ACC112 (cell line): ENCODE results near the gene SMIM20.

ENCODE experiments used
- H2AFZ ChIP-seq: fragments of 200-600 bp; sonication (generic); one replicate; pipeline ENCODE4 v1.6.0; 2017; ENCODE audit warnings: antibody characterized with exemption, low read length; ENCODE audit not compliant: unreplicated experiment
- H3K27ac ChIP-seq: fragments of 200-600 bp; sonication (generic); 2 replicates; pipeline ENCODE4 v1.5.1; 2014; ENCODE audit warnings: low read depth, mild to moderate bottlenecking, antibody characterized with exemption, low read length, moderate library complexity
- H3K27me3 ChIP-seq: fragments of 200-600 bp; sonication (generic); 2 replicates; pipeline ENCODE4 v1.6.1; 2014; ENCODE audit warnings: mild to moderate bottlenecking, antibody characterized with exemption, low read length, moderate library complexity, mixed read lengths; ENCODE audit not compliant: insufficient read depth
- H3K36me3 ChIP-seq: fragments of 200-600 bp; sonication (generic); 2 replicates; pipeline ENCODE4 v1.6.1; 2016; ENCODE audit warnings: mild to moderate bottlenecking, antibody characterized with exemption, low read length, moderate library complexity, mixed read lengths; ENCODE audit not compliant: insufficient read depth
- H3K4me1 ChIP-seq: fragments of 200-600 bp; sonication (generic); one replicate; pipeline ENCODE4 v1.6.1; 2016; ENCODE audit warnings: low read length, mixed read lengths; ENCODE audit not compliant: insufficient read depth, unreplicated experiment, control insufficient read depth
- H3K4me3 ChIP-seq: fragments of 200-600 bp; sonication (generic); 2 replicates; pipeline ENCODE4 v1.5.1; 2014; ENCODE audit warnings: mild to moderate bottlenecking, low read depth, low read length
- H3K79me2 ChIP-seq: fragments of 200-600 bp; sonication (generic); one replicate; pipeline ENCODE4 v1.6.0; 2016; ENCODE audit warnings: low read length; ENCODE audit not compliant: control insufficient read depth, unreplicated experiment, insufficient read depth

SMIM20 gene

GRCh38 chr4:25913056-25913850, 767 bp upstream of the SMIM20 start:
- Histone ChIP-seq H3K4me3 (peak overlapping the region; percentile 80), H3K27me3 (no peaks in the 10 kb centered on the region), H3K79me2 (peaks cover 5% of the 10 kb centered on the region), H3K4me1 (peaks cover 18% of the 10 kb centered on the region), H2AFZ (peak overlapping the region; percentile 98), H3K27ac (peak overlapping the region; percentile 23; the same call in 1 of the 2 replicates), H3K36me3 (no peaks in the 10 kb centered on the region)

GRCh38 chr4:25914670-25915352, 791 bp downstream of the SMIM20 start:
- H3K79me2 ChIP-seq = peaks cover 5% of the 10 kb centered on the region
- no peaks in the 10 kb centered on the region for H3K27me3 ChIP-seq
- 0 out of 2 replicates have a peak, but pooled peaks cover under 1% of the 10 kb centered on the region for H3K36me3 ChIP-seq
- H3K4me3 ChIP-seq = peak overlapping the region; percentile 80
- H2AFZ ChIP-seq = peak overlapping the region; percentile 62
- peak overlapping the region; percentile 74 for H3K27ac ChIP-seq
- H3K4me1 ChIP-seq = peaks cover 14% of the 10 kb centered on the region

GRCh38 chr4:25915353-25915705, 1.3 kb downstream of the SMIM20 start:
- H3K27ac ChIP-seq = peak overlapping the region; percentile 74
- peaks cover 5% of the 10 kb centered on the region for H3K79me2 ChIP-seq
- H3K27me3 ChIP-seq = no peaks in the 10 kb centered on the region
- peak overlapping the region; percentile 80 for H3K4me3 ChIP-seq
- peaks cover 14% of the 10 kb centered on the region for H3K4me1 ChIP-seq
- 0 out of 2 replicates have a peak, but pooled peaks cover 2% of the 10 kb centered on the region for H3K36me3 ChIP-seq
- H2AFZ ChIP-seq = peak overlapping the region; percentile 1

- H3K4me3 ChIP-seq = no peak overlapping the region
- H3K79me2 ChIP-seq = peaks cover 9% of the 10 kb centered on the region
- H3K27ac ChIP-seq = no peak overlapping the region
- 0 out of 2 replicates have a peak, but pooled peaks cover 2% of the 10 kb centered on the region for H3K36me3 ChIP-seq
- no peaks in the 10 kb centered on the region for H3K27me3 ChIP-seq
- H2AFZ ChIP-seq = no peak overlapping the region
- peaks cover 14% of the 10 kb centered on the region for H3K4me1 ChIP-seq
Measured at GRCh38 chr4:25916870-25917269, 2.9 kb downstream of the SMIM20 start.

GRCh38 chr4:25919676-25920075, 5.7 kb downstream of the SMIM20 start:
- no peak overlapping the region for H2AFZ ChIP-seq
- H3K79me2 ChIP-seq = peaks cover 7% of the 10 kb centered on the region
- H3K4me1 ChIP-seq = peaks cover 7% of the 10 kb centered on the region
- H3K36me3 ChIP-seq = 0 out of 2 replicates have a peak, but pooled peaks cover 2% of the 10 kb centered on the region
- no peaks in the 10 kb centered on the region for H3K27me3 ChIP-seq
- H3K4me3 ChIP-seq = no peak overlapping the region
- no peak overlapping the region for H3K27ac ChIP-seq

- Histone ChIP-seq H2AFZ (no peak overlapping the region), H3K27me3 (no peaks in the 10 kb centered on the region), H3K79me2 (peaks cover 5% of the 10 kb centered on the region), H3K27ac (no peak overlapping the region), H3K36me3 (0 out of 2 replicates have a peak, but pooled peaks cover 2% of the 10 kb centered on the region), H3K4me1 (no peaks in the 10 kb centered on the region), H3K4me3 (no peak overlapping the region)
Measured at GRCh38 chr4:25921922-25922321, 7.9 kb downstream of the SMIM20 start.

- Histone ChIP-seq H3K4me1 (no peaks in the 10 kb centered on the region), H3K4me3 (no peak overlapping the region), H2AFZ (no peak overlapping the region), H3K27ac (no peak overlapping the region), H3K79me2 (peaks cover 3% of the 10 kb centered on the region), H3K36me3 (0 out of 2 replicates have a peak, but pooled peaks cover 2% of the 10 kb centered on the region), H3K27me3 (no peaks in the 10 kb centered on the region)
Measured at GRCh38 chr4:25922812-25923369, 8.9 kb downstream of the SMIM20 start.

- Histone ChIP-seq H3K4me1 (peaks cover 7% of the 10 kb centered on the region), H3K79me2 (peaks cover 3% of the 10 kb centered on the region)
Measured at GRCh38 chr4:25923745-25924144, 9.7 kb downstream of the SMIM20 start.

GRCh38 chr4:25925486-25926201, 11.6 kb downstream of the SMIM20 start:
- Histone ChIP-seq H2AFZ (no peak overlapping the region), H3K79me2 (peaks cover 3% of the 10 kb centered on the region), H3K27ac (no peak overlapping the region), H3K36me3 (no peaks in the 10 kb centered on the region), H3K4me3 (no peak overlapping the region), H3K27me3 (no peaks in the 10 kb centered on the region), H3K4me1 (peaks cover 13% of the 10 kb centered on the region)

More at GRCh38 chr4:25923745-25924144, 9.7 kb downstream of the SMIM20 start:
- Histone ChIP-seq H3K27ac (no peak overlapping the region), H3K36me3 (0 out of 2 replicates have a peak, but pooled peaks cover 2% of the 10 kb centered on the region), H3K4me3 (no peak overlapping the region), H3K27me3 (no peaks in the 10 kb centered on the region), H2AFZ (no peak overlapping the region)

GRCh38 chr4:25926462-25926861, 12.4 kb downstream of the SMIM20 start:
- H3K79me2 ChIP-seq = no peaks in the 10 kb centered on the region
- H3K27ac ChIP-seq = no peak overlapping the region
- no peaks in the 10 kb centered on the region for H3K27me3 ChIP-seq
- no peaks in the 10 kb centered on the region for H3K36me3 ChIP-seq
- no peak overlapping the region for H2AFZ ChIP-seq
- H3K4me3 ChIP-seq = no peak overlapping the region
- peaks cover 13% of the 10 kb centered on the region for H3K4me1 ChIP-seq
